22Rv1 (cell line): ENCODE data around the gene PATE2.

Source experiments
- CTCF ChIP-seq: fragments of 450-650 bp; IDR thresholded peaks from 2 replicates; pipeline ENCODE4 v1.5.1; 2017; ENCODE audit warnings: mild to moderate bottlenecking
- ZFX ChIP-seq: fragments of 450-650 bp; IDR thresholded peaks from 2 replicates; pipeline ENCODE4 v1.6.1; 2017; ENCODE audit warnings: antibody characterized with exemption, borderline replicate concordance

- TF ChIP-seq CTCF (no peak), ZFX (no peak)
These were observed 49.7 kb downstream of the PATE2 start for GRCh38 chr11:125728969-125729368.
